Measurements from ENCODE around the gene FARSB.

- TF ChIP-seq CTCF (IDR thresholded peaks at IDR 0.05) (no peak), POLR2A (IDR thresholded peaks at IDR 0.05) (no peak), POLR2AphosphoS5 (IDR thresholded peaks at IDR 0.05) (no peak)
Observed at GRCh38 chr2:222643134-222643533, 12.8 kb downstream of the FARSB start.

Measured in prostate gland (tissue), 2 donors.